ENCODE results near the gene HAUS7. TPM values are rescaled to one million over a fixed set of nuclear protein-coding genes. Genes with fewer than 3 reads are reported as not detected.
A peak's percentile ranks its signal among the peaks of the same experiment; 100 is the strongest.

HAUS7 gene
- total RNA-seq, 1 experiment from 2014 or later, result 59.9 TPM

GRCh38 chrX:153517946-153518834 is 47.8 kb upstream of the HAUS7 start:
- in situ Hi-C loops (cut with HindIII; ENCODE audit: low pct_unique_long_range_greater_than_20kb, low sequenced_read_pairs), result no loop called here
- ATAC-seq, result 0 out of 2 replicates have a peak, but pooled peaks have one; percentile 20
- POLR2A ChIA-PET, result no interaction called here

GRCh38 chrX:153517423-153517822 is 47.0 kb upstream of the HAUS7 start, which contains the start of gene ATP2B3:
Gene ATP2B3, plus strand, starts transcription at chrX:153517642. Its CDS starts 18,606 bp downstream, at chrX:153536248.
- Histone ChIP-seq H3K9me3 (ENCODE audit: control insufficient read depth, insufficient read depth, low read depth, low read length) (no peaks in the 10 kb centered on the region), H3K27me3 (ENCODE audit: control insufficient read depth, insufficient read depth, low read length) (no peaks in the 10 kb centered on the region; the same call in 1 of the 2 replicates), H3K36me3 (ENCODE audit: control insufficient read depth, insufficient read depth, low read length) (no peaks in the 10 kb centered on the region), H3K4me3 (ENCODE audit: low read depth in 2 of 2, low read length in 2 of 2) (no peak within 1 kb of the TSS; a peak in 1 of 4 replicates), H3K27ac (ENCODE audit: low read length) (no peak within 1 kb of the TSS), H3K4me1 (ENCODE audit: control insufficient read depth, insufficient read depth, low read length) (peaks cover 12% of the 10 kb centered on the region)
- in situ Hi-C loops (cut with HindIII; ENCODE audit: low pct_unique_long_range_greater_than_20kb, low sequenced_read_pairs) (no loop called here), intact Hi-C loops (cut with micrococcal nuclease; ENCODE audit: unreplicated experiment) (no loop called here)
- POLR2A ChIA-PET, result no interaction called here
- DNase-seq (ENCODE audit: low read depth, low spot score), result no peak
- ATAC-seq, result no peak
- no TSS peak for BruUV-seq (replicated peaks)
- CTCF ChIA-PET, result no interaction called here
- TF ChIP-seq POLR2AphosphoS5 (IDR thresholded peaks at IDR 0.05; ENCODE audit: low read depth, low read length) (no peak), TCF7L2 (IDR thresholded peaks at IDR 0.05; ENCODE audit: low read depth, low read length) (no peak), CTCF (IDR thresholded peaks at IDR 0.05) (no peak), SIN3A (IDR thresholded peaks at IDR 0.05; ENCODE audit: borderline replicate concordance, insufficient read depth, low read depth, low read length) (no peak)

More at GRCh38 chrX:153517946-153518834, 47.8 kb upstream of the HAUS7 start:
- no peak overlapping the region for H3K27ac ChIP-seq (ENCODE audit: low read length)
- H3K4me3 ChIP-seq (ENCODE audit: low read depth in 2 of 2, low read length in 2 of 2), result no peak overlapping the region; a peak in 1 of 4 replicates
- CTCF ChIA-PET, result no interaction called here
- H3K27me3 ChIP-seq (ENCODE audit: control insufficient read depth, insufficient read depth, low read length), result no peaks in the 10 kb centered on the region; the same call in 1 of the 2 replicates
- no peaks in the 10 kb centered on the region for H3K36me3 ChIP-seq (ENCODE audit: control insufficient read depth, insufficient read depth, low read length)
- DNase-seq (ENCODE audit: low read depth, low spot score), result no peak
- no peaks in the 10 kb centered on the region for H3K9me3 ChIP-seq (ENCODE audit: control insufficient read depth, insufficient read depth, low read depth, low read length)
- TF ChIP-seq SIN3A (IDR thresholded peaks at IDR 0.05; ENCODE audit: borderline replicate concordance, insufficient read depth, low read depth, low read length) (no peak), POLR2AphosphoS5 (IDR thresholded peaks at IDR 0.05; ENCODE audit: low read depth, low read length) (no peak), TCF7L2 (IDR thresholded peaks at IDR 0.05; ENCODE audit: low read depth, low read length) (no peak), CTCF (IDR thresholded peaks at IDR 0.05) (no peak), REST (IDR thresholded peaks at IDR 0.05; ENCODE audit: insufficient read depth in 1 of 2, low read depth in 2 of 2, low read length in 1 of 2) (no peak)
- H3K4me1 ChIP-seq (ENCODE audit: control insufficient read depth, insufficient read depth, low read length), result peaks cover 12% of the 10 kb centered on the region
- intact Hi-C loops (cut with micrococcal nuclease; ENCODE audit: unreplicated experiment), result no loop called here
- no TSS peak for BruUV-seq (replicated peaks)
